ENCODE measurements around the gene ADAMTS14. TPM values are rescaled to one million over a fixed set of nuclear protein-coding genes. Genes with fewer than 3 reads are reported as not detected.
"Not testable (repeated sequence)": the region's sequence is repeated elsewhere in the genome, so short reads cannot be mapped to it uniquely, and the experiment has no call there.

The ADAMTS14 gene, protein sequence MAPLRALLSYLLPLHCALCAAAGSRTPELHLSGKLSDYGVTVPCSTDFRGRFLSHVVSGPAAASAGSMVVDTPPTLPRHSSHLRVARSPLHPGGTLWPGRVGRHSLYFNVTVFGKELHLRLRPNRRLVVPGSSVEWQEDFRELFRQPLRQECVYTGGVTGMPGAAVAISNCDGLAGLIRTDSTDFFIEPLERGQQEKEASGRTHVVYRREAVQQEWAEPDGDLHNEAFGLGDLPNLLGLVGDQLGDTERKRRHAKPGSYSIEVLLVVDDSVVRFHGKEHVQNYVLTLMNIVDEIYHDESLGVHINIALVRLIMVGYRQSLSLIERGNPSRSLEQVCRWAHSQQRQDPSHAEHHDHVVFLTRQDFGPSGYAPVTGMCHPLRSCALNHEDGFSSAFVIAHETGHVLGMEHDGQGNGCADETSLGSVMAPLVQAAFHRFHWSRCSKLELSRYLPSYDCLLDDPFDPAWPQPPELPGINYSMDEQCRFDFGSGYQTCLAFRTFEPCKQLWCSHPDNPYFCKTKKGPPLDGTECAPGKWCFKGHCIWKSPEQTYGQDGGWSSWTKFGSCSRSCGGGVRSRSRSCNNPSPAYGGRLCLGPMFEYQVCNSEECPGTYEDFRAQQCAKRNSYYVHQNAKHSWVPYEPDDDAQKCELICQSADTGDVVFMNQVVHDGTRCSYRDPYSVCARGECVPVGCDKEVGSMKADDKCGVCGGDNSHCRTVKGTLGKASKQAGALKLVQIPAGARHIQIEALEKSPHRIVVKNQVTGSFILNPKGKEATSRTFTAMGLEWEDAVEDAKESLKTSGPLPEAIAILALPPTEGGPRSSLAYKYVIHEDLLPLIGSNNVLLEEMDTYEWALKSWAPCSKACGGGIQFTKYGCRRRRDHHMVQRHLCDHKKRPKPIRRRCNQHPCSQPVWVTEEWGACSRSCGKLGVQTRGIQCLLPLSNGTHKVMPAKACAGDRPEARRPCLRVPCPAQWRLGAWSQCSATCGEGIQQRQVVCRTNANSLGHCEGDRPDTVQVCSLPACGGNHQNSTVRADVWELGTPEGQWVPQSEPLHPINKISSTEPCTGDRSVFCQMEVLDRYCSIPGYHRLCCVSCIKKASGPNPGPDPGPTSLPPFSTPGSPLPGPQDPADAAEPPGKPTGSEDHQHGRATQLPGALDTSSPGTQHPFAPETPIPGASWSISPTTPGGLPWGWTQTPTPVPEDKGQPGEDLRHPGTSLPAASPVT
- 1 to 10 TPM; 1.2 to 2.0 (median 1.3) TPM for polyA plus RNA-seq (ENCODE audit: insufficient read length in 4 of 4)

- DNase-seq (ENCODE audit: low read depth in 4 of 4, low spot score in 3 of 4): no peak
Measured at GRCh38 chr10:70672165-70673042, at the start of gene ADAMTS14. Gene ADAMTS14, plus strand, starts transcription at chr10:70672506. Its CDS starts 297 bp downstream, at chr10:70672803.

DNA sequence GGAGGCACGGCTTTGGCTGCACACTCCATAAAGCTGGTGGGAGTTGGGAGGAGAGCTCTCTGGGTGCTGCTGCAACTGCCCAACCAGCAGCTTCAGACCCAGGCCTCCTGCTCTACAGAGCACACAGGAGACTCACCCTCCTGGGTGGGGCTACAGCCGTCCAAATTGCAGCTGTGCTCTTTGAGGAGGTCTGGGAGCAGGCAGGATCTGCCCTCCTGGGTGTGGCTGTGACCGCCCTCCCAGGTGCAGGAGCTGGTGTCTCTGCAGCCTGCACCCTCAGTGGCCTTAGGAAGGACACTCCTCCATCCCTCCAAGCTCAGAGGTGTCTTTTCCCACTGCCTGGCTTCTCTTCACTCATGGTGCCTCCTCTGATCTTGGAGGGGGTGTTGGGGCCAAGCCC is 49.8 kb upstream of the ADAMTS14 start:
- DNase-seq (ENCODE audit: low read depth in 4 of 4, low spot score in 3 of 4): no peak

DNA sequence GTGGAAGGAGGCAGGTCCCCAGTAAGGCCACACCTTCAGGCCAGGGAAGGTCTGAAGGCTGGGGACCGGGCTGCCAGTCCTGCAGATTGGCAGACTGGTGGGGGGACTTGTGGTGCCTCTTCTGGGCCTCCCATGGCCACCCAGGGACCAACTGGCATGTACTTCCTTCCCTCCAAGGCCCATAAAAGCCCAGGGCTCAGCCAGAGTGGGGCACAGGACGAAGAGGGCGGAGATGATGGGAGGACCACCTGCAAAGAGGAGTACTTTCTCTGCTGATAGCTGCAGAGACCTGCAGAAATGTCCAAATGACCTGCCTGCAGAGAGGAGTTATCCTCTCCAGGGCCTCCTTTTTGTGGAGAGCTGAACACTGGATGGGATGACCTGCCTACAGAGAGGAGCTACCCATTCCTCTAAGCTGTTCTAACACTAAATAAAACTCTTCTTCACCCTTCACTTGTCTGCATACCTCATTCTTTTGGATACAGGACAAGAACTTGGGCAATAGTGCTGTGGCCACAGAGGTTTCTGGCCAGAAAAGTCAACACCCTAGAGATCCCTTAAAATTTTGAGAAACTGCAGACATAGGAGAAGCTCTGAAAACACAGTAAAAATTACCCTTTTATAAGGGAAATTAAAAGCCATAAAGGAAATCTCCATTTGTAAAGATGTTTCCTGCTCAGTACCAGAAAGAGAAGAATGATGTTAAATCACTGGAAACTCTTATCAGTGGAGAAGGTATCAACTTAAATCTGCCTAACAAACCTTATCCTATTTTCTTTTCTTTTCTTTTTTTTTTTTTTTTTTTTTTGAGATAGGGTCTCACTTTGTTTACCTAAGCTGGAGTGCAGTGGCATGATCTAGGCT is 49.1 kb upstream of the ADAMTS14 start:
- DNase-seq (ENCODE audit: low read depth in 4 of 4, low spot score in 3 of 4): no peak

DNA sequence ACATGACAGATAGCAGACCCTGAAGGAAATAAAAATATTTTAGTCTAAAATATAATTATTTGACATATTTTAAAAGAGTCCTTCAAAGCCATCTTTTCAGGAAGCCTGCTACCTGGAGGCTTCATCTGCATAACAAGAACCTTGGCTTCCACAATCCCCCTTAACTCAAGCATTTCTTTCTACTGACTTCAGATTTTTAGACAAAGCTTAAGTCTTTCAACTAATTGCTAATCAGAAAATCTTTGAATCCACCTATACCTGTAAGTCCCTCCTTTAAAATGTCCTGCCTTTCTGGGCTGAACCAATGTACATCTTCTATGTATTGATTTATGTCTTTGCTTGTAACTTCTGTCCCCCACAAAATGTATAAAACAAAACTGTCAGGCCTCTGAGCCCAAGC is 46.2 kb upstream of the ADAMTS14 start:
- no peak for DNase-seq (ENCODE audit: low read depth in 4 of 4, low spot score in 3 of 4)

- DNase-seq (ENCODE audit: low read depth in 4 of 4, low spot score in 3 of 4): no peak
Measured at GRCh38 chr10:70629338-70629737, 43.0 kb upstream of the ADAMTS14 start.

- DNase-seq (ENCODE audit: low read depth in 4 of 4, low spot score in 3 of 4): not testable (repeated sequence)
Measured at GRCh38 chr10:70631735-70632134, 40.6 kb upstream of the ADAMTS14 start.

DNA sequence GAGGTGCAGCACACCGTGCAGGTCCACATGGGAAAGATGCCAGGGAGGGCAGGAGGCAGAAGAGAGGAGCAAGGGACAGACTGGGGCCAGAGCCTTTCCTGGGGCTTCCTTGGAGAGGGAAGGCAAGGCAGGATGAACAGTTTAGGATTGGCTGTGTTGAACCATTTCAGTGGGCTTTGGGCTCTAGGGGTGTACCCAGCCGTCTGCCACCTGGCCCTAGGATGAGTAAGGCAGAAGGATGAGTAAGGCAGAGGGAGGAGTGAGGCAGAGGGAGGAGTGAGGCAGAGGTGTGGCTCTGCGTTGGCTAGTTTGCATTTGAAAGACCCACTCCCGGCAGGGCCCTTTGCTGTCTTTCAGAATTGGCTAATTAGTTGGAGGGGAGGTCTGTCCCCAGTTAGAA is 38.3 kb upstream of the ADAMTS14 start:
- no peak for DNase-seq (ENCODE audit: low read depth in 4 of 4, low spot score in 3 of 4)

DNA sequence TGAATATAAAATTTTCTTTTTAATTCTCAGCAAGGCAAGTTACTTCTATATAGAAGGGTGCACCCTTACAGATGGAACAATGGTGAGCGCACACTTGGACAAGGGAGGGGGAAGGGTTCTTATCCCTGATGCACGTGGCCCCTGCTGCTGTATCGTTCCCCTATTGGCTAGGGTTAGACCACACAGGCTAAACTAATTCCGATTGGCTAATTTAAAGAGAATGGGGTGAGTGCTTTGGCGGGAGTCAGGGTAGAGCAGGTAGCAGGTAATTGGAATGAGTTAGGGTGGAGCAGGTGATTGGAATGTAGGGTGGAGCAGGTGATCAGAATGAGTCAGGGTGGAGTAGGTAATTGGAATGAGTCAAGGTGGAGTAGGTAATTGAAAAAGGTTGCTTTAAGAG is 37.8 kb upstream of the ADAMTS14 start:
- DNase-seq (ENCODE audit: low read depth in 4 of 4, low spot score in 3 of 4): not testable (repeated sequence)

DNA sequence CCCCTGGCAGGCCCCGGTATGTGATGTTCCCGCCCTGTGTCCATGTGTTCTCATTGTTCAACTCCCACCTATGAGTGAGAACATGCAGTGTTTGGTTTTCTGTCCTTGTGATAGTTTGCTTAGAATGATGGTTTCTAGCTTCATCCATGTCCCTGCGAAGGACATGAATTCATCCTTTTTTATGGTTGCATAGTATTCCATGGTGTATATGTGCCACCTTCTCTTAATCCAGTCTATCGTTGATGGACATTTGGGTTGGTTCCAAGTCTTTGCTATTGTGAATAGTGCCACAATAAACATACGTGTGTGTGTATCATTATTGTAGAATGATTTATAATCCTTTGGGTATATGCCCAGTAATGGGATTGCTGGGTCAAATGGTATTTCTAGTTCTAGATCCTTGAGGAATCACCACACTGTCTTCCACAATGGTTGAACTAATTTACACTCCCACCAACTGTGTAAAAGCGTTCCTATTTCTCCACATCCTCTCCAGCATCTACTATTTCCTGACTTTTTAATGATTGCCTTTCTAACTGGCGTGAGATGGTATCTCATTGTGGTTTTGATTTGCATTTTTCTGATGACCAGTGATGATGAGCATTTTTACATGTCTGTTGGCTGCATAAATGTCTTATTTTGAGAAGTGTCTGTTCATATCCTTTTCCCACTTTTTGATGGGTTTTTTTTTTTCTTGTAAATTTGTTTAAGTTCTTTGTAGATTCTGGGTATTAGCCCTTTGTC is 32.5 kb upstream of the ADAMTS14 start:
- DNase-seq (ENCODE audit: low read depth in 4 of 4, low spot score in 3 of 4): not testable (repeated sequence)

DNA sequence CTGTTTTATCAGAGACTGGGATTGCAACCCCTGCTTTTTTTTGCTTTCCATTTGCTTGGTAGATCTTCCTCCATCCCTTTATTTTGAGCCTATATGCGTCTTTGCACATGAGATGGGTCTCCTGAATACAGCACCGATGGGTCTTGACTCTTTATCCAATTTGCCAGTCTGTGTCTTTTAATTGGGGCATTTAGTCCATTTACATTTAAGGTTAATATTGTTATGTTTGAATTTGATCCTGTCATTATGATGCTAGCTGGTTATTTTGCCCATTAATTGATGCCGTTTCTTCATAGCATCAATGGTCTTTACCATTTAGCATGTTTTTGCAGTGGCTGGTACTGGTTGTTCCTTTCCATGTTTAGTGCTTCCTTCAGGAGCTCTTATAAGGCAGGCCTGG is 29.0 kb upstream of the ADAMTS14 start:
- DNase-seq (ENCODE audit: low read depth in 4 of 4, low spot score in 3 of 4): not testable (repeated sequence)

GRCh38 chr10:70644959-70645358 is 27.3 kb upstream of the ADAMTS14 start:
- DNase-seq (ENCODE audit: low read depth in 4 of 4, low spot score in 3 of 4): not testable (repeated sequence)

DNA sequence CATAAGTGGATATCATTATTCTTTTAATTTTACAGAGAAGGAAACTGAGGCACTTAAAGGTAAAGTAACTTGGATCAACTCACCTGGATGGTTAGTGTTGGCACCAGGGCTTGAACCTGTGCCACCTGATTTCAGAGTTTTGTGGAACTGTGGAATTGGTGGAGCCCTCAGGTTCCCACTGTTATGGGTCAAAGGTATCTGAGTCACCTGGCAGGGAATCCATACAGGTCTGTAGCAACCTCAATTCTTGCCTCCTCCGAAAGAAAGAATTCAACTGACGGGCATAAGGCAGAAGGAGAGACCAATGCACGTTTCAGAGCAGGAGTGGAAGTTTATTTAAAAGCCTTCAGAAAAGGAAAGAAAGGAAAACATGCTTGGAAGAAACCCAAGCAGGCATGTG is 25.2 kb upstream of the ADAMTS14 start:
- DNase-seq (ENCODE audit: low read depth in 4 of 4, low spot score in 3 of 4): no peak

DNA sequence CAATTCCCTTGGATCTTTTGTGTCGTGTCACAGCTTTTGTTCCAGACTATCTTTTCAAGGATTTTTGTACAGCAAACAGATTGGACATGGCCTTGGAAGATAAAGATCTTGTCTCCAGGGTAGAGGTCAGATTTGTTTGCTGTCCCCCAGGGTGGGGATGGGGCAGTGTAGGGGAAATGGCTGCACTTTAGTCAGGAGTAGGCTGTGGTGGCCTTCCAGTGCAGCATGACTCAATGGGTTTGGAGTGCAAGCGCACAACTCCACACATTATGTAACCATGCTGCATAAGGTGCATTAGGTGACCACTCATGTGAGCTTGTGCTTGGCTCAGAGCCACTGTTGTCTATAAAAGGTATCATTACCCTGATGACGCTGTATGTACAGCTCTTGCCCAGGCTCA is 23.9 kb upstream of the ADAMTS14 start:
- DNase-seq (ENCODE audit: low read depth in 4 of 4, low spot score in 3 of 4): no peak

DNA sequence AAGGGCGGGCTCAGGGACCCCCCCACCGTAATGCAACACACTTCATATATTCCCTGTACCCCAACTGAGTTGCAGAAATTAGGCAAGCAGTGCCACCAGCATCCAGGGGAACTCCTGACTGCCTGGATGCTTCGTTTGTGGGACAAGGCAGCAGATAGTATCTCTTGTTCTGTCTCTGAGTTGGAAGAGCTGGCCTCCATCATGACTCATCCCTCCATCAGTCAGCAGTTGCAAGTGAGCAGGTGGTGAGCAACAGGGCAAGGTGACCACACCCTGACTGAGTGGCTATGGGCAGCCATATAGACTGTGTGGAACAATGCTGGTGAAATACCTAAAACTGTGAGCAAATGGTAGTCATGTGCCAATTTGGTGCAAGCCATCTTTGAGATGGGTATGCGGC is 22.8 kb upstream of the ADAMTS14 start:
- DNase-seq (ENCODE audit: low read depth in 4 of 4, low spot score in 3 of 4): no peak

DNA sequence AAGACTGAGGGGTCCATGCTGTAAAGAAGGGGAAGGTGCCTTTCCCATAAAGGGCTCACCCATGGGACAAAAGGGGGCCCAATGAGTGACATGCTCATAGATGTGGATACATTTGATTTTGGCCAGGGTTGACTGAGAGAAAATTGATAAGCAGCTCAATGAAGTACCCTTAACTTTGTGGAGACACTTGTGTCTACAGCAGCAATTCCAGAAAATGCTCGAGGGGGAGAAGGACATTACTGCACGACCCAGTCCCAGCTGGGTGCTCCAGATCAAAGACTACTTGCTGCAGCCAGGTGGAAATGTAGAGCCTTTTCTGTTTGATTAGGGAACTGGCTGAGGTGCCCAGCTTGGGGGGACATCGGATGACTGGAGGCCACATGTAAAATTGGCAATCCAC is 22.2 kb upstream of the ADAMTS14 start:
- no peak for DNase-seq (ENCODE audit: low read depth in 4 of 4, low spot score in 3 of 4)

DNA sequence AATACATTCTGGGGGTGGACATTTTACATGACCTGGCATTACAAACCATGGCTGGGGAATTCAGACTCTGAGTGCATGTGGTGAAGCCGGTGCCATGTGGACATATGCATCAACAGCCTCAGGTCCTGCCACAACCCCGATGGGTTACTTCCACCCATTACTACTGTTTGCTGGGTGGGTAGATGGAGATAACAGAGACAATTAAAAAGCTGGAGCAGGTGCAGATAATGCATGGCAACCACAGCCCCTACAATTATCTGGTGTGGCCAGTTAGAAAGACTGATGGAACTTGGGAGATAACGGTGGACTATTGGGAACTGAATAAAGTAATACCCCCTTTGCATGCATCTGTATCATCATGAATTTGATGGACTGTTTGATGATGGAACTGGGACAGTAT is 21.6 kb upstream of the ADAMTS14 start:
- no peak for DNase-seq (ENCODE audit: low read depth in 4 of 4, low spot score in 3 of 4)

GRCh38 chr10:70651661-70652060 is 20.6 kb upstream of the ADAMTS14 start:
- no peak for DNase-seq (ENCODE audit: low read depth in 4 of 4, low spot score in 3 of 4)

All from left renal pelvis (tissue), 4 donors.